HCT116 (cell line): ENCODE data around the gene PITPNC1. TPM values are rescaled to one million over a fixed set of nuclear protein-coding genes. Genes with fewer than 3 reads are reported as not detected.
"Not testable (repeated sequence)": the region's sequence is repeated elsewhere in the genome, so short reads cannot be mapped to it uniquely, and the experiment has no call there.

Source experiments
- ATAC-seq: fragments of 200-7000 bp; cut with Tn5 transposase; 2 replicates; pipeline ENCODE4 v1.9.1; 2020; ENCODE audit warnings: mild to moderate bottlenecking, moderate library complexity
- BruUV-seq: library from RNA; stranded (reverse); fragments of 400-500 nt; replicated peaks from 2 replicates; lab custom pipeline; 2021; lab: Mats Ljungman, UMichigan
- CTCF ChIA-PET: fragments of 300-600 bp; sonication (Branson Sonifier 250); formaldehyde crosslinking; loops from one replicate; lab custom pipeline; 2021; ENCODE audit warnings: antibody characterized with exemption; lab: Charles Lee
- POLR2A ChIA-PET: fragments of 300-600, 350-600 bp; sonication (Branson Sonifier 250); formaldehyde crosslinking; loops from one replicate; lab custom pipeline; 2021; ENCODE audit warnings: antibody characterized with exemption; lab: Charles Lee
- RAD21 ChIA-PET, 2 experiments: fragments of 300-600 bp; sonication (Branson Sonifier 250); formaldehyde crosslinking; loops; one replicate each; lab custom pipeline; 2023; ENCODE audit warnings: low total read pairs in 2 of 2; ENCODE audit not compliant: uncharacterized antibody in 2 of 2, unreplicated experiment in 2 of 2, low non-redundant PET in 1 of 2; lab: Charles Lee
- DNase-seq: peaks from one replicate; pipeline ENCODE4 v3.0.0-alpha.2; 2010; ENCODE audit warnings: low read depth, low spot score
- H2AFZ ChIP-seq: fragments of 200-600 bp; shearing (Covaris generic), sonication (generic); 2 replicates; pipeline ENCODE4 v1.6.1; 2017; ENCODE audit warnings: low read depth, mixed run types, mixed read lengths, antibody characterized with exemption, low read length; ENCODE audit not compliant: poor library complexity, severe bottlenecking
- H3K27ac ChIP-seq: 2 replicates; pipeline ENCODE4 v1.5.1; 2012; ENCODE audit warnings: low read depth, low read length
- H3K27me3 ChIP-seq: fragments of 200-600 bp; sonication (generic); 2 replicates; pipeline ENCODE4 v1.6.1; 2016; ENCODE audit warnings: mixed run types, low read length, mixed read lengths; ENCODE audit not compliant: insufficient read depth
- H3K36me3 ChIP-seq, 2 experiments: fragments of 200-500 bp in 1 of 2; fragments of 200-600 bp in 1 of 2; sonication (Bioruptor generic) in 1 of 2; sonication (generic) in 1 of 2; 2 replicates each; pipeline versions ENCODE4 v1.5.1 to v1.6.1; 2014 to 2016; ENCODE audit warnings: low read length in 2 of 2, inconsistent platforms in 1 of 2, mixed read lengths in 1 of 2, mixed run types in 1 of 2; ENCODE audit not compliant: insufficient read depth in 2 of 2, control insufficient read depth in 1 of 2
- H3K4me1 ChIP-seq, 2 experiments: fragments of 200-600 bp in 1 of 2; sonication (generic) in 1 of 2; 2 replicates each; pipeline versions ENCODE4 v1.5.1 to v1.6.1; 2012 to 2017; ENCODE audit warnings: low read length in 2 of 2, inconsistent platforms in 1 of 2, mild to moderate bottlenecking in 1 of 2, mixed read lengths in 1 of 2, mixed run types in 1 of 2, moderate library complexity in 1 of 2; ENCODE audit not compliant: insufficient read depth in 2 of 2, control insufficient read depth in 1 of 2
- H3K4me2 ChIP-seq: fragments of 200-600 bp; sonication (generic); 2 replicates; pipeline ENCODE4 v1.6.1; 2017; ENCODE audit warnings: mixed run types, low read length, mixed read lengths
- H3K4me3 ChIP-seq, 2 experiments: fragments of 200-600 bp in 1 of 2; sonication (generic) in 1 of 2; replicated peaks in 1 of 2; 2 replicates each; pipeline ENCODE4 v1.5.1; 2011 to 2016; ENCODE audit warnings: low read length in 2 of 2, control low read depth in 1 of 2, low read depth in 1 of 2, mild to moderate bottlenecking in 1 of 2, mixed read lengths in 1 of 2, mixed run types in 1 of 2
- H3K79me2 ChIP-seq: fragments of 200-600 bp; sonication (generic); 2 replicates; pipeline ENCODE4 v1.6.1; 2017; ENCODE audit warnings: mild to moderate bottlenecking, mixed run types, low read length, moderate library complexity, mixed read lengths; ENCODE audit not compliant: insufficient read depth
- H3K9ac ChIP-seq: fragments of 200-600 bp; sonication (generic); 2 replicates; pipeline ENCODE4 v1.6.1; 2016; ENCODE audit warnings: low read length, mixed read lengths
- H3K9me2 ChIP-seq: fragments of 200-600 bp; sonication (generic), shearing (Covaris generic); 2 replicates; pipeline ENCODE4 v1.6.1; 2017; ENCODE audit warnings: mixed run types, mild to moderate bottlenecking, moderate library complexity; ENCODE audit not compliant: insufficient read depth
- H3K9me3 ChIP-seq, 2 experiments: fragments of 200-500 bp in 1 of 2; fragments of 200-600 bp in 1 of 2; sonication (Bioruptor generic) in 1 of 2; sonication (generic) in 1 of 2; 2 replicates each; pipeline ENCODE4 v1.6.1; 2014 to 2017; ENCODE audit warnings: low read length in 2 of 2, mixed read lengths in 2 of 2, inconsistent platforms in 1 of 2, low read depth in 1 of 2, mild to moderate bottlenecking in 1 of 2, mixed run types in 1 of 2, moderate library complexity in 1 of 2; ENCODE audit not compliant: control insufficient read depth in 1 of 2, insufficient read depth in 1 of 2
- H4K20me1 ChIP-seq: fragments of 200-600 bp; sonication (generic), shearing (Covaris generic); 2 replicates; pipeline ENCODE4 v1.6.1; 2017; ENCODE audit warnings: mixed run types, mild to moderate bottlenecking, moderate library complexity; ENCODE audit not compliant: insufficient read depth
- CBX3 ChIP-seq: IDR thresholded peaks from 2 replicates; pipeline ENCODE4 v1.6.1; 2012; ENCODE audit warnings: low read depth
- EGR1 ChIP-seq: IDR thresholded peaks from 2 replicates; pipeline ENCODE4 v1.6.1; 2012; ENCODE audit warnings: low read depth
- POLR2AphosphoS5 ChIP-seq: IDR thresholded peaks from 2 replicates; pipeline ENCODE4 v1.6.1; 2011; ENCODE audit warnings: mild to moderate bottlenecking, low read depth, low read length, moderate library complexity
- RAD21 ChIP-seq: IDR thresholded peaks from 2 replicates; pipeline ENCODE4 v1.6.1; 2012; ENCODE audit warnings: low read depth, mild to moderate bottlenecking
- TCF7L2 ChIP-seq: IDR thresholded peaks from 2 replicates; pipeline ENCODE4 v1.7.0; 2011; ENCODE audit warnings: borderline replicate concordance, inconsistent platforms; ENCODE audit not compliant: insufficient read depth, insufficient read length; ENCODE audit errors: extremely low read depth
- YY1 ChIP-seq: IDR thresholded peaks from 2 replicates; pipeline ENCODE4 v1.6.1; 2011; ENCODE audit warnings: low read length, low read depth, moderate library complexity, mild to moderate bottlenecking; ENCODE audit not compliant: insufficient replicate concordance; ENCODE audit errors: extremely low read depth
- ZFX ChIP-seq: fragments of 450-650 bp; IDR thresholded peaks from 2 replicates; pipeline ENCODE4 v1.6.1; 2017
- intact Hi-C: fragments of 100-400 bp; cut with micrococcal nuclease; formaldehyde crosslinking; loops from 2 replicates; pipeline ENCODE4 v1.10.0; 2022
- total RNA-seq: library from RNA; stranded (reverse); gene quantifications from one replicate; pipeline ENCODE4 v1.2.1, GENCODE V29; 2021; ENCODE audit not compliant: unreplicated experiment
- TF ChIP-seq, protein P1 (sequence below): IDR thresholded peaks from 2 replicates; pipeline ENCODE4 v1.6.1; 2012; ENCODE audit warnings: low read depth
- TF ChIP-seq, protein P2 (sequence below), 3 experiments: fragments of 200-600 bp in 1 of 3; sonication (generic) in 1 of 3; IDR thresholded peaks in 2 of 3; conservative IDR thresholded peaks in 1 of 3; 2 replicates each; pipeline ENCODE4 v1.5.1; 2012 to 2017; ENCODE audit warnings: low read depth in 2 of 3, low read length in 2 of 3, antibody characterized with exemption in 1 of 3, borderline replicate concordance in 1 of 3, control low read depth in 1 of 3, mild to moderate bottlenecking in 1 of 3, mixed read lengths in 1 of 3, mixed run types in 1 of 3, moderate library complexity in 1 of 3; ENCODE audit not compliant: insufficient read depth in 1 of 3
- TF ChIP-seq, protein P3 (sequence below): IDR thresholded peaks from 2 replicates; pipeline ENCODE4 v1.6.1; 2011; ENCODE audit warnings: mild to moderate bottlenecking, low read length, moderate library complexity; ENCODE audit not compliant: insufficient replicate concordance; ENCODE audit errors: extremely low read depth

PITPNC1 gene
- total RNA-seq, 1 experiment from 2014 or later = 41.9 TPM

DNA sequence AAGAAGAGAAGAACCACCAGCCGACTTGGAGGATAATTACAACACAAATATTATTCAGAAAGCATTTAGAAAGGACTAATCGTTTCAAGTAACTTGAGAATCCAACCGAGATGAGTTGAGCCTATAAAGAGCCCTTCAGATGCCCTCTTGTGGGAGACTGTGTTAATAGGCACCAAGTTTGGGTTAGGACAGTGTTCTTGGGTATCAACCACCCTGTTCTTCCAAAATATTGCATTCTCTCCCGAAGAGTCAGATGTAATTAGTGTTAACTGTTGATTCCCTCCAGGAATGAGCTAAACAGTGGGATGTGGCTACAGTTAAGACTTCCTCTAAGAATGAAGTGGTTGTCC is 252.9 kb downstream of the PITPNC1 start:
- H3K36me3 ChIP-seq = no peaks in the 10 kb centered on the region
- DNase-seq (peak; percentile 23), ATAC-seq (peak; percentile 76)
- no peak overlapping the region for H3K27ac ChIP-seq
- no peak overlapping the region for H3K9ac ChIP-seq
- H2AFZ ChIP-seq = no peak overlapping the region
- no peaks in the 10 kb centered on the region for H3K4me1 ChIP-seq
- no peaks in the 10 kb centered on the region for H3K9me3 ChIP-seq
- H3K27me3 ChIP-seq = no peaks in the 10 kb centered on the region
- CTCF ChIA-PET = interaction anchor here (0.8 to 1.1 kb wide), 2 partner anchors 251 to 256 kb away, joined by 3 to 4 read pairs; no protein-coding TSS in a partner anchor
- no peak for TF ChIP-seq YY1
- TF ChIP-seq, protein P1, sequence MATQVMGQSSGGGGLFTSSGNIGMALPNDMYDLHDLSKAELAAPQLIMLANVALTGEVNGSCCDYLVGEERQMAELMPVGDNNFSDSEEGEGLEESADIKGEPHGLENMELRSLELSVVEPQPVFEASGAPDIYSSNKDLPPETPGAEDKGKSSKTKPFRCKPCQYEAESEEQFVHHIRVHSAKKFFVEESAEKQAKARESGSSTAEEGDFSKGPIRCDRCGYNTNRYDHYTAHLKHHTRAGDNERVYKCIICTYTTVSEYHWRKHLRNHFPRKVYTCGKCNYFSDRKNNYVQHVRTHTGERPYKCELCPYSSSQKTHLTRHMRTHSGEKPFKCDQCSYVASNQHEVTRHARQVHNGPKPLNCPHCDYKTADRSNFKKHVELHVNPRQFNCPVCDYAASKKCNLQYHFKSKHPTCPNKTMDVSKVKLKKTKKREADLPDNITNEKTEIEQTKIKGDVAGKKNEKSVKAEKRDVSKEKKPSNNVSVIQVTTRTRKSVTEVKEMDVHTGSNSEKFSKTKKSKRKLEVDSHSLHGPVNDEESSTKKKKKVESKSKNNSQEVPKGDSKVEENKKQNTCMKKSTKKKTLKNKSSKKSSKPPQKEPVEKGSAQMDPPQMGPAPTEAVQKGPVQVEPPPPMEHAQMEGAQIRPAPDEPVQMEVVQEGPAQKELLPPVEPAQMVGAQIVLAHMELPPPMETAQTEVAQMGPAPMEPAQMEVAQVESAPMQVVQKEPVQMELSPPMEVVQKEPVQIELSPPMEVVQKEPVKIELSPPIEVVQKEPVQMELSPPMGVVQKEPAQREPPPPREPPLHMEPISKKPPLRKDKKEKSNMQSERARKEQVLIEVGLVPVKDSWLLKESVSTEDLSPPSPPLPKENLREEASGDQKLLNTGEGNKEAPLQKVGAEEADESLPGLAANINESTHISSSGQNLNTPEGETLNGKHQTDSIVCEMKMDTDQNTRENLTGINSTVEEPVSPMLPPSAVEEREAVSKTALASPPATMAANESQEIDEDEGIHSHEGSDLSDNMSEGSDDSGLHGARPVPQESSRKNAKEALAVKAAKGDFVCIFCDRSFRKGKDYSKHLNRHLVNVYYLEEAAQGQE = no peak
- TF ChIP-seq, protein P2, sequence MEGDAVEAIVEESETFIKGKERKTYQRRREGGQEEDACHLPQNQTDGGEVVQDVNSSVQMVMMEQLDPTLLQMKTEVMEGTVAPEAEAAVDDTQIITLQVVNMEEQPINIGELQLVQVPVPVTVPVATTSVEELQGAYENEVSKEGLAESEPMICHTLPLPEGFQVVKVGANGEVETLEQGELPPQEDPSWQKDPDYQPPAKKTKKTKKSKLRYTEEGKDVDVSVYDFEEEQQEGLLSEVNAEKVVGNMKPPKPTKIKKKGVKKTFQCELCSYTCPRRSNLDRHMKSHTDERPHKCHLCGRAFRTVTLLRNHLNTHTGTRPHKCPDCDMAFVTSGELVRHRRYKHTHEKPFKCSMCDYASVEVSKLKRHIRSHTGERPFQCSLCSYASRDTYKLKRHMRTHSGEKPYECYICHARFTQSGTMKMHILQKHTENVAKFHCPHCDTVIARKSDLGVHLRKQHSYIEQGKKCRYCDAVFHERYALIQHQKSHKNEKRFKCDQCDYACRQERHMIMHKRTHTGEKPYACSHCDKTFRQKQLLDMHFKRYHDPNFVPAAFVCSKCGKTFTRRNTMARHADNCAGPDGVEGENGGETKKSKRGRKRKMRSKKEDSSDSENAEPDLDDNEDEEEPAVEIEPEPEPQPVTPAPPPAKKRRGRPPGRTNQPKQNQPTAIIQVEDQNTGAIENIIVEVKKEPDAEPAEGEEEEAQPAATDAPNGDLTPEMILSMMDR (IDR thresholded peaks at IDR 0.05 in 2 of 3, conservative IDR thresholded peaks at IDR 0.05 in 1 of 3; ENCODE audit: borderline replicate concordance in 1 of 3, insufficient read depth in 1 of 3, low read depth in 2 of 3, low read length in 2 of 3) = peak; percentile 37 to 55 (median 52); a peak in 5 of 6 replicates
- TF ChIP-seq POLR2AphosphoS5 = no peak
- TF ChIP-seq TCF7L2 = no peak
- TF ChIP-seq RAD21 = peak; percentile 65
- TF ChIP-seq, protein P3, sequence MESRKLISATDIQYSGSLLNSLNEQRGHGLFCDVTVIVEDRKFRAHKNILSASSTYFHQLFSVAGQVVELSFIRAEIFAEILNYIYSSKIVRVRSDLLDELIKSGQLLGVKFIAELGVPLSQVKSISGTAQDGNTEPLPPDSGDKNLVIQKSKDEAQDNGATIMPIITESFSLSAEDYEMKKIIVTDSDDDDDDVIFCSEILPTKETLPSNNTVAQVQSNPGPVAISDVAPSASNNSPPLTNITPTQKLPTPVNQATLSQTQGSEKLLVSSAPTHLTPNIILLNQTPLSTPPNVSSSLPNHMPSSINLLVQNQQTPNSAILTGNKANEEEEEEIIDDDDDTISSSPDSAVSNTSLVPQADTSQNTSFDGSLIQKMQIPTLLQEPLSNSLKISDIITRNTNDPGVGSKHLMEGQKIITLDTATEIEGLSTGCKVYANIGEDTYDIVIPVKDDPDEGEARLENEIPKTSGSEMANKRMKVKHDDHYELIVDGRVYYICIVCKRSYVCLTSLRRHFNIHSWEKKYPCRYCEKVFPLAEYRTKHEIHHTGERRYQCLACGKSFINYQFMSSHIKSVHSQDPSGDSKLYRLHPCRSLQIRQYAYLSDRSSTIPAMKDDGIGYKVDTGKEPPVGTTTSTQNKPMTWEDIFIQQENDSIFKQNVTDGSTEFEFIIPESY = no peak
- no peak for TF ChIP-seq EGR1
- TF ChIP-seq ZFX = no peak
- no peak for TF ChIP-seq CBX3
- intact Hi-C loops = loop anchor here (2.0 kb wide), 1 partner anchor 251 kb away; no protein-coding TSS in a partner anchor
- no peaks in the 10 kb centered on the region for H3K9me2 ChIP-seq
- no peaks in the 10 kb centered on the region for H3K79me2 ChIP-seq
- POLR2A ChIA-PET = no interaction called here
- RAD21 ChIA-PET = no interaction called here
- H3K4me2 ChIP-seq = no peak overlapping the region
- no peaks in the 10 kb centered on the region for H4K20me1 ChIP-seq
- no peak overlapping the region for H3K4me3 ChIP-seq
- no TSS peak for BruUV-seq

DNA sequence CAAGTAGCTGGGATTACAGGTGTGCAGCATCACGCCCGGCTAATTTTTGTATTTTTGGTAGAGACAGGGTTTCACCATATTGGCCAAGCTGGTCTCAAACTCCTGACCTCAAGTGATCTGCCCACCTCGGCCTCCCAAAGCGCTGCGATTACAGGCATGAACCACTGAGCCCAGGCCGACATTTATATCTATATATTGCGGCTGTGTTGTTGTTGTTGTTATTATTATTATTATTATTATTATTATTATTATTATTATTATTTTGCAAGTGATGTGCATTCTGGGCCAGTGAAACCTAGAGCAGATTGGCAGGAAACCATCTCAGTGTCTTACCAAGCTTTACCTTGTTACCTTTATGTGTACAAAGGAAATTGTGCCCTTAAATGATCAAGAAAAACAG is 253.8 kb downstream of the PITPNC1 start:
- POLR2A ChIA-PET, H3K9ac ChIP-seq, H3K4me1 ChIP-seq, H3K79me2 ChIP-seq, BruUV-seq, H4K20me1 ChIP-seq, H3K27me3 ChIP-seq, intact Hi-C loops, H3K27ac ChIP-seq, RAD21 ChIA-PET, H3K4me3 ChIP-seq, H3K9me3 ChIP-seq, ATAC-seq, H3K4me2 ChIP-seq, H3K36me3 ChIP-seq, H2AFZ ChIP-seq, DNase-seq, H3K9me2 ChIP-seq: not testable (repeated sequence)
- CTCF ChIA-PET = interaction anchor here (0.8 to 1.1 kb wide), 2 partner anchors 252 to 257 kb away, joined by 3 to 4 read pairs; no protein-coding TSS in a partner anchor
